MM.1S (cell line): ENCODE data around the gene ABCB4.

Source experiments
- DNase-seq: peaks from one replicate; pipeline ENCODE4 v3.0.0-alpha.2; 2015
- H2AFZ ChIP-seq: fragments of 300-600 bp; sonication (generic); 2 replicates; pipeline ENCODE4 v1.6.0; 2016; ENCODE audit warnings: antibody characterized with exemption, low read length
- H3F3A ChIP-seq: fragments of 300-600 bp; sonication (generic); 2 replicates; pipeline ENCODE4 v1.6.1; 2016; ENCODE audit warnings: mild to moderate bottlenecking, antibody characterized with exemption, low read length, moderate library complexity, mixed read lengths; ENCODE audit not compliant: insufficient read depth
- H3K27ac ChIP-seq: fragments of 300-600 bp; sonication (generic); 2 replicates; pipeline ENCODE4 v1.5.1; 2016; ENCODE audit warnings: mild to moderate bottlenecking, low read length
- H3K27me3 ChIP-seq: fragments of 300-600 bp; sonication (generic); replicated peaks from 2 replicates; pipeline ENCODE4 v1.6.0; 2016; ENCODE audit warnings: low read length; ENCODE audit not compliant: insufficient read depth
- H3K36me3 ChIP-seq: fragments of 300-600 bp; sonication (generic); replicated peaks from 2 replicates; pipeline ENCODE4 v1.6.1; 2016; ENCODE audit warnings: mild to moderate bottlenecking, low read length, mixed read lengths; ENCODE audit not compliant: insufficient read depth
- H3K4me1 ChIP-seq: fragments of 300-600 bp; sonication (generic); 2 replicates; pipeline ENCODE4 v1.6.1; 2016; ENCODE audit warnings: low read length, mixed read lengths
- H3K4me2 ChIP-seq: fragments of 300-600 bp; sonication (generic); 2 replicates; pipeline ENCODE4 v1.6.0; 2016; ENCODE audit warnings: low read depth, low read length
- H3K4me3 ChIP-seq: fragments of 300-600 bp; sonication (generic); 2 replicates; pipeline ENCODE4 v1.5.1; 2016; ENCODE audit warnings: low read length, mixed read lengths
- H3K79me2 ChIP-seq: fragments of 300-600 bp; sonication (generic); 2 replicates; pipeline ENCODE4 v1.6.1; 2016; ENCODE audit warnings: mixed run types, low read length, mixed read lengths
- H3K9ac ChIP-seq: fragments of 300-600 bp; sonication (generic); 2 replicates; pipeline ENCODE4 v1.6.1; 2016; ENCODE audit warnings: low read length, mixed read lengths
- H3K9me2 ChIP-seq: fragments of 300-600 bp; sonication (generic); replicated peaks from 2 replicates; pipeline ENCODE4 v1.6.1; 2016; ENCODE audit warnings: mild to moderate bottlenecking, low read length, mixed read lengths; ENCODE audit not compliant: insufficient read depth
- H3K9me3 ChIP-seq: fragments of 300-600 bp; sonication (generic); replicated peaks from 2 replicates; pipeline ENCODE4 v1.6.1; 2016; ENCODE audit warnings: mild to moderate bottlenecking, low read length, mixed read lengths; ENCODE audit not compliant: insufficient read depth
- H4K20me1 ChIP-seq: fragments of 300-600 bp; sonication (generic); 2 replicates; pipeline ENCODE4 v1.6.1; 2016; ENCODE audit warnings: mild to moderate bottlenecking, low read length, moderate library complexity, mixed read lengths; ENCODE audit not compliant: insufficient read depth
- EZH2 ChIP-seq: fragments of 300-600 bp; sonication (generic); optimal IDR thresholded peaks from 2 replicates; pipeline ENCODE3; 2017; ENCODE audit warnings: low read depth, mild to moderate bottlenecking, antibody characterized with exemption, low read length, mixed read lengths
- EZH2phosphoT487 ChIP-seq: fragments of 300-600 bp; sonication (generic); IDR thresholded peaks from 2 replicates; pipeline ENCODE4 v1.6.1; 2018; ENCODE audit warnings: antibody characterized with exemption, low read length
- TF ChIP-seq, protein P1 (sequence below): fragments of 300-600 bp; sonication (generic); IDR thresholded peaks from 2 replicates; pipeline ENCODE4 v1.5.1; 2016; ENCODE audit warnings: antibody characterized with exemption, low read length, mixed read lengths

Gene ABCB4

DNA sequence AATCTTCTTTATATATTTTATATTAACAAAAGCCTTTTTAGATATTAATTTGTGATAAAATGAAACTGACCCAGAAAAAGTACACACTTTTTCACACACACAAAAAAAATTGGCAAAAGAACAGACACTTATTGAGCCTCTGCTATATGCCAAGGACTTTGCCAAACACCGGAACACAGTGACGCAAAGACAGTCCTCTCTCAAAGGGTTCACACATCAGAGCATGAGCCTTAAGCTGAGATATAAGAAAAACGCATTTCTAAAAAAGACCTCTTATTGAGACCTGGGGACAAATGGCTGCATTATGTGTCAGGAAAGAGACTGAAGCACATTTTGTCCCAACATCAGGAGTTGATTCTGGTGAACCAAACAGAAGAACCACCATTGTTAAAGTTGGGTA, 24.0 kb upstream of the ABCB4 start:
- H3K27me3 ChIP-seq: no peaks in the 10 kb centered on the region
- no peaks in the 10 kb centered on the region for H4K20me1 ChIP-seq
- H3K9ac ChIP-seq: no peak overlapping the region
- H3K27ac ChIP-seq: no peak overlapping the region
- no peak overlapping the region for H3K4me3 ChIP-seq
- H2AFZ ChIP-seq: no peak overlapping the region
- H3K9me3 ChIP-seq: no peaks in the 10 kb centered on the region
- no peaks in the 10 kb centered on the region for H3K79me2 ChIP-seq
- H3K9me2 ChIP-seq: no peaks in the 10 kb centered on the region
- DNase-seq: no peak
- no peaks in the 10 kb centered on the region for H3F3A ChIP-seq
- H3K4me1 ChIP-seq: no peaks in the 10 kb centered on the region
- H3K4me2 ChIP-seq: no peak overlapping the region
- no peaks in the 10 kb centered on the region for H3K36me3 ChIP-seq
- TF ChIP-seq, protein P1, sequence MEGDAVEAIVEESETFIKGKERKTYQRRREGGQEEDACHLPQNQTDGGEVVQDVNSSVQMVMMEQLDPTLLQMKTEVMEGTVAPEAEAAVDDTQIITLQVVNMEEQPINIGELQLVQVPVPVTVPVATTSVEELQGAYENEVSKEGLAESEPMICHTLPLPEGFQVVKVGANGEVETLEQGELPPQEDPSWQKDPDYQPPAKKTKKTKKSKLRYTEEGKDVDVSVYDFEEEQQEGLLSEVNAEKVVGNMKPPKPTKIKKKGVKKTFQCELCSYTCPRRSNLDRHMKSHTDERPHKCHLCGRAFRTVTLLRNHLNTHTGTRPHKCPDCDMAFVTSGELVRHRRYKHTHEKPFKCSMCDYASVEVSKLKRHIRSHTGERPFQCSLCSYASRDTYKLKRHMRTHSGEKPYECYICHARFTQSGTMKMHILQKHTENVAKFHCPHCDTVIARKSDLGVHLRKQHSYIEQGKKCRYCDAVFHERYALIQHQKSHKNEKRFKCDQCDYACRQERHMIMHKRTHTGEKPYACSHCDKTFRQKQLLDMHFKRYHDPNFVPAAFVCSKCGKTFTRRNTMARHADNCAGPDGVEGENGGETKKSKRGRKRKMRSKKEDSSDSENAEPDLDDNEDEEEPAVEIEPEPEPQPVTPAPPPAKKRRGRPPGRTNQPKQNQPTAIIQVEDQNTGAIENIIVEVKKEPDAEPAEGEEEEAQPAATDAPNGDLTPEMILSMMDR: no peak
- TF ChIP-seq EZH2phosphoT487: no peak
- TF ChIP-seq EZH2: no peak

DNA sequence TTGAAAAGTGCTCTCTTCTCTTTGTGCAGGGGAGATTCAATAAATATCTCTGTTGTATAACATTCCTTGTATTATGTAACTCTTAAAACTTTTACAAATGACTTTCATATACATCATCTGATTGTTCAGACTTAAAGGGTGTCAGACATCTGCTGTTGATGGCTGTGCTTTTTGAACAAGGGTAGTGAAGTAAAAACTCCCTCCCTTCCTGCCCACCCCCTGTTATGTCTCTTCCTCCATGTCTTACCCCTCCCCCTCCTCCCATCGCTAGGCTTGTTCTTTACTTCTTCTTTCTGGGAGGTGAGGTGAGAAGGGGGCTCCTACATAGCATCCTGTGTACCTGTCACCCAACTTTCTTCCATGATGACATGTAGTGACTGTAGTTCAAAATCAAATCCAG, 23.4 kb upstream of the ABCB4 start:
- Histone ChIP-seq H3K9me2 (no peaks in the 10 kb centered on the region), H2AFZ (no peak overlapping the region), H3K27ac (no peak overlapping the region), H3K36me3 (no peaks in the 10 kb centered on the region), H3K4me3 (no peak overlapping the region), H3K79me2 (no peaks in the 10 kb centered on the region), H3F3A (no peaks in the 10 kb centered on the region), H3K4me1 (no peaks in the 10 kb centered on the region), H3K4me2 (no peak overlapping the region), H3K9ac (no peak overlapping the region), H3K27me3 (no peaks in the 10 kb centered on the region), H3K9me3 (no peaks in the 10 kb centered on the region), H4K20me1 (no peaks in the 10 kb centered on the region)
- no peak for TF ChIP-seq EZH2
- TF ChIP-seq EZH2phosphoT487: no peak
- TF ChIP-seq, protein P1: no peak
- DNase-seq: no peak

DNA sequence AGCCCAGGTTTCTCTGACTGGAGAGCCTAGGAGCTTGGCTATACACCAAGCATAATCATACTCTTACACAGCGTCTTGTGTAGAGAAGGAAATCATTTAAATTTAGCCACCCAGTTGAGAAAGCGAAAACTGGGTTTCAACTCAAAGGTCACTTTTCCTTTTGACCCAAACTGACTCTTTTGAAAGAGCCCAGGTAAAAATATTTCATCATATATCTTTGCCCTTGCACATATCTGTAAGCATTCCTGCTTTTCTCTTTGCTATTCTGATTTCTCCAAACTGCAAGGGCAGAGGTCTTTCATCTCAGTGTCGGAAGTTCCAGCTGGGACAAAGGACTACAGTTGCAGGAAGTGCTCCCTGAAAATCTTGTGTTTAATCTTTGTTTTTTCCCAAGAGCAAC, 22.0 kb upstream of the ABCB4 start:
- H3K9me2 ChIP-seq: no peaks in the 10 kb centered on the region
- no peak overlapping the region for H3K4me3 ChIP-seq
- H2AFZ ChIP-seq: no peak overlapping the region
- no peaks in the 10 kb centered on the region for H3K27me3 ChIP-seq
- no peak overlapping the region for H3K9ac ChIP-seq
- no peak overlapping the region for H3K27ac ChIP-seq
- no peak for DNase-seq
- no peak overlapping the region for H3K4me2 ChIP-seq
- TF ChIP-seq EZH2 (no peak), EZH2phosphoT487 (no peak)
- TF ChIP-seq, protein P1: no peak
- no peaks in the 10 kb centered on the region for H3F3A ChIP-seq
- H4K20me1 ChIP-seq: no peaks in the 10 kb centered on the region
- no peaks in the 10 kb centered on the region for H3K36me3 ChIP-seq
- no peaks in the 10 kb centered on the region for H3K9me3 ChIP-seq
- H3K4me1 ChIP-seq: no peaks in the 10 kb centered on the region
- no peaks in the 10 kb centered on the region for H3K79me2 ChIP-seq
